GM12878 (cell line): ENCODE data around the gene SLC15A3. TPM values are rescaled to one million over a fixed set of nuclear protein-coding genes. Genes with fewer than 3 reads are reported as not detected.
A peak's percentile ranks its signal among the peaks of the same experiment; 100 is the strongest.

ENCODE experiments used
- ATAC-seq: fragments of 200-7000 bp; cut with Tn5 transposase; 3 replicates; pipeline ENCODE4 v1.9.1; 2020; ENCODE audit warnings: mild to moderate bottlenecking, moderate library complexity
- BruUV-seq: library from RNA; stranded (reverse); fragments of 400-500 nt; replicated peaks from 2 replicates; lab custom pipeline; 2021; lab: Mats Ljungman, UMichigan
- CTCF ChIA-PET: fragments of 300-600 bp; sonication (Branson Sonifier 250); formaldehyde crosslinking; extraction: SDS; loops from one replicate; lab custom pipeline; 2021; ENCODE audit warnings: inconsistent platforms; lab: Yijun Ruan, JAX
- POLR2A ChIA-PET: fragments of 350-600 bp; formaldehyde crosslinking; extraction: SDS; loops from one replicate; lab custom pipeline; 2021; ENCODE audit warnings: inconsistent platforms; lab: Charles Lee
- RAD21 ChIA-PET: fragments of 300-600 bp; sonication (Branson Sonifier 250); formaldehyde crosslinking; loops from one replicate; lab custom pipeline; 2023; ENCODE audit warnings: antibody characterized with exemption; ENCODE audit not compliant: unreplicated experiment; lab: Charles Lee
- SMC1A ChIA-PET: fragments of 300-600 bp; sonication (Branson Sonifier 250); formaldehyde crosslinking; loops from one replicate; lab custom pipeline; 2023; ENCODE audit not compliant: unreplicated experiment, uncharacterized antibody; lab: Charles Lee
- DNase-seq: peaks from one replicate; pipeline ENCODE4 v3.0.0-alpha.2; 2011; ENCODE audit warnings: low read depth, low spot score
- FAIRE-seq: peaks from 3 replicates; lab custom pipeline; 2011; peaks lifted over from hg19 to GRCh38; lab: Jason Lieb, UNC
- H2AFZ ChIP-seq: 2 replicates; pipeline ENCODE4 v1.6.0; 2011; ENCODE audit warnings: low read depth, low read length, control low read depth; ENCODE audit not compliant: control insufficient read depth
- H3K27ac ChIP-seq: 2 replicates; pipeline ENCODE4 v1.5.1; 2011; ENCODE audit warnings: control low read depth; ENCODE audit not compliant: control insufficient read depth, insufficient read depth
- H3K27me3 ChIP-seq, 2 experiments: replicated peaks in 1 of 2; 2 replicates each; pipeline versions ENCODE4 v1.6.0 to v1.6.1; 2011; ENCODE audit warnings: low read length in 1 of 2; ENCODE audit not compliant: control insufficient read depth in 2 of 2, insufficient read depth in 2 of 2
- H3K36me3 ChIP-seq, 2 experiments: 2 replicates each; pipeline ENCODE4 v1.5.1; 2011; ENCODE audit warnings: low read length in 1 of 2; ENCODE audit not compliant: control insufficient read depth in 2 of 2, insufficient read depth in 2 of 2
- H3K4me1 ChIP-seq: 2 replicates; pipeline ENCODE4 v1.6.1; 2011; ENCODE audit warnings: mild to moderate bottlenecking, low read length, moderate library complexity, mixed read lengths; ENCODE audit not compliant: control insufficient read depth, insufficient read depth
- H3K4me2 ChIP-seq: 2 replicates; pipeline ENCODE4 v1.6.0; 2011; ENCODE audit warnings: control low read depth; ENCODE audit not compliant: control insufficient read depth, insufficient read depth
- H3K4me3 ChIP-seq: fragments of 200-600 bp; sonication (generic); 2 replicates; pipeline ENCODE4 v1.5.1; 2016
- H3K79me2 ChIP-seq: 2 replicates; pipeline ENCODE4 v1.6.0; 2011; ENCODE audit warnings: low read length; ENCODE audit not compliant: control insufficient read depth, insufficient read depth
- H3K9ac ChIP-seq: 2 replicates; pipeline ENCODE4 v1.8.0; 2011; ENCODE audit warnings: low read length, control low read depth, mixed read lengths; ENCODE audit not compliant: control insufficient read depth, insufficient read depth
- H3K9me3 ChIP-seq: replicated peaks from 3 replicates; pipeline ENCODE4 v1.5.1; 2011; ENCODE audit warnings: mild to moderate bottlenecking, low read length; ENCODE audit not compliant: control insufficient read depth, insufficient read depth
- H4K20me1 ChIP-seq: 2 replicates; pipeline ENCODE4 v1.6.0; 2011; ENCODE audit not compliant: control insufficient read depth, insufficient read depth
- EGR1 ChIP-seq, 2 experiments: IDR thresholded peaks; 1 replicate in 1 of 2; 2 replicates in 1 of 2; pipeline ENCODE4 v1.6.1; 2011 to 2012; ENCODE audit warnings: low read depth in 2 of 2, low read length in 2 of 2, borderline replicate concordance in 1 of 2, mild to moderate bottlenecking in 1 of 2, moderate library complexity in 1 of 2
- KAT2A ChIP-seq: conservative IDR thresholded peaks from 2 replicates; pipeline ENCODE4 v1.6.1; 2011; ENCODE audit warnings: low read depth, low read length; ENCODE audit not compliant: control insufficient read depth
- POLR2AphosphoS2 ChIP-seq: IDR thresholded peaks from 2 replicates; pipeline ENCODE4 v1.6.1; 2011; ENCODE audit warnings: low read depth, mild to moderate bottlenecking, low read length, improper control_type of control experiment, moderate library complexity
- WRNIP1 ChIP-seq: IDR thresholded peaks from 2 replicates; pipeline ENCODE4 v1.6.1; 2011; ENCODE audit warnings: low read depth, low read length, improper control_type of control experiment, borderline replicate concordance
- WGBS: methylation state at CpG from one replicate; pipeline ENCODE4 v1.1.6; 2016; ENCODE audit warnings: low lambda C conversion rate; ENCODE audit not compliant: insufficient replicate concordance, insufficient coverage; ENCODE audit errors: missing lambda C conversion rate; 5-methylcytosine and 5-hydroxymethylcytosine counted together
- in situ Hi-C: fragments of 300-500 bp; cut with MboI; formaldehyde crosslinking; loops from 9 replicates; pipeline ENCODE4 v1.14.3; 2018; ENCODE audit warnings: mixed read lengths
- intact Hi-C: fragments of 100-400 bp; cut with micrococcal nuclease; formaldehyde crosslinking; loops from one replicate; pipeline ENCODE4 v1.14.2; 2022; ENCODE audit not compliant: unreplicated experiment
- polyA plus RNA-seq, 11 experiments: library from polyadenylated mRNA; depleted of rRNA in 4 of 11; unstranded in 6 of 11; stranded (reverse) in 5 of 11; fragments of >200 nt; fragmentation: Nextera tagmentation in 4 of 11; fragmentation: Illumina TruSeq in 1 of 11; extraction: Ambion mirVana in 4 of 11; extraction: Trizol in 1 of 11; gene quantifications; 1 replicate in 1 of 11; 2 replicates in 10 of 11; pipeline versions ENCODE4 v1.2.1 to v1.2.3, GENCODE V29; 2011 to 2016; ENCODE audit warnings: inconsistent platforms in 2 of 11, missing spikeins in 2 of 11, low read depth in 1 of 11
- total RNA-seq, 4 experiments: library from RNA; depleted of rRNA in 3 of 4; stranded (reverse); fragments of >200 nt in 3 of 4; fragmentation: Illumina TruSeq in 1 of 4; extraction: Trizol in 1 of 4; gene quantifications; 2 replicates each; pipeline versions ENCODE4 v1.2.1 to v1.2.3, GENCODE V29; 2013 to 2021

The SLC15A3 gene
- total and polyA plus RNA-seq, 10 of the 15 experiments (the other 5 are each of a cell fraction or from before 2014, with no cell fraction given), result 17.7 to 102 (median 55.8) TPM

DNA sequence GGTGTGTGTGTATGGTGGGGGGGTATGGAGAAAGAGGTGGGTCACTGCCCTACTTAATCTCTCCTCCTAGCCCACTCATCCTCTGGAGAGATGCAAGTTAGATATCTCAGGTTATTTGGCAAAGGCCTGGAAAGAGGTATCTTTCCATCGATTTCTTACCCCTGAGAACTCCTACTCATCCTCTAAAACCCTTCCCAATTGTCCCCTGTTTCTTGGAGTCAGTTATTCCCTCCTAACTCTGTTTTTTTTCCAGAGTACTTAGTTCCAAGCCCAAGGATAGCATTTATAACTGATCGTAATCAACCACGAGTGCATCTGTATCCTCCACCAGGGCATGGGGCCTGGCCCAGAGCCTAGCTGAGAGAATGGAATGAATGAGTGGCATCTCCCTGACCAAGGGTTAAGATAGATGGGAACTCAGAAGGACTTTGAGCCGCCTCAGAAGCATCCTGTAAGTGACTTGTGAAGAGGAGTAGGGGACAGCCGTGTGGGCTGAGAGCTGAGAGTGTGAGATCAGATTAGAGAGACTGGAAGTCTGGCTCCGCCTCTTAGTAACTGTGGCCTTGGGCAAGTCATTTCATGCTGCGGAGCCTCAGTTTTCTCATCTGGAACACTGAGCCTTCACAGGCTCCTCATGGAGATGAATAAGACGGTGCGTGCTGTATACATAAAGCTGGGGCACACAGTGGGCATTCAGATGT is 35.8 kb upstream of the SLC15A3 start:
- Histone ChIP-seq H3K9ac (no peak overlapping the region), H3K9me3 (no peaks in the 10 kb centered on the region), H3K4me1 (peaks cover 10% of the 10 kb centered on the region; the same call in 1 of the 2 replicates), H4K20me1 (no peaks in the 10 kb centered on the region), H3K27me3 (no peaks in the 10 kb centered on the region), H2AFZ (no peak overlapping the region), H3K79me2 (no peaks in the 10 kb centered on the region), H3K27ac (no peak overlapping the region), H3K4me3 (no peak overlapping the region), H3K36me3 (no peaks in the 10 kb centered on the region), H3K4me2 (no peak overlapping the region)
- POLR2A ChIA-PET, result interaction anchor here (2.0 kb wide), 1 partner anchor 54 kb away, joined by 5 read pairs; no protein-coding TSS in a partner anchor
- RAD21 ChIA-PET, result interaction anchor here (0.8 kb wide), 1 partner anchor 54 kb away, joined by 3 read pairs; no protein-coding TSS in a partner anchor
- SMC1A ChIA-PET, result no interaction called here
- intact Hi-C loops, result no loop called here
- ATAC-seq (no peak; the same call in 2 of the 3 replicates), FAIRE-seq (no peak), DNase-seq (no peak)
- 67% methylated on average over 8 of the region's 9 CpGs for WGBS
- no peak for TF ChIP-seq POLR2AphosphoS2
- CTCF ChIA-PET, result interaction anchor here (0.6 to 2.1 kb wide), 3 partner anchors 17 to 92 kb away, joined by 3 to 4 read pairs (median 3); no protein-coding TSS in a partner anchor
- in situ Hi-C loops, result no loop called here
- no TSS peak for BruUV-seq

DNA sequence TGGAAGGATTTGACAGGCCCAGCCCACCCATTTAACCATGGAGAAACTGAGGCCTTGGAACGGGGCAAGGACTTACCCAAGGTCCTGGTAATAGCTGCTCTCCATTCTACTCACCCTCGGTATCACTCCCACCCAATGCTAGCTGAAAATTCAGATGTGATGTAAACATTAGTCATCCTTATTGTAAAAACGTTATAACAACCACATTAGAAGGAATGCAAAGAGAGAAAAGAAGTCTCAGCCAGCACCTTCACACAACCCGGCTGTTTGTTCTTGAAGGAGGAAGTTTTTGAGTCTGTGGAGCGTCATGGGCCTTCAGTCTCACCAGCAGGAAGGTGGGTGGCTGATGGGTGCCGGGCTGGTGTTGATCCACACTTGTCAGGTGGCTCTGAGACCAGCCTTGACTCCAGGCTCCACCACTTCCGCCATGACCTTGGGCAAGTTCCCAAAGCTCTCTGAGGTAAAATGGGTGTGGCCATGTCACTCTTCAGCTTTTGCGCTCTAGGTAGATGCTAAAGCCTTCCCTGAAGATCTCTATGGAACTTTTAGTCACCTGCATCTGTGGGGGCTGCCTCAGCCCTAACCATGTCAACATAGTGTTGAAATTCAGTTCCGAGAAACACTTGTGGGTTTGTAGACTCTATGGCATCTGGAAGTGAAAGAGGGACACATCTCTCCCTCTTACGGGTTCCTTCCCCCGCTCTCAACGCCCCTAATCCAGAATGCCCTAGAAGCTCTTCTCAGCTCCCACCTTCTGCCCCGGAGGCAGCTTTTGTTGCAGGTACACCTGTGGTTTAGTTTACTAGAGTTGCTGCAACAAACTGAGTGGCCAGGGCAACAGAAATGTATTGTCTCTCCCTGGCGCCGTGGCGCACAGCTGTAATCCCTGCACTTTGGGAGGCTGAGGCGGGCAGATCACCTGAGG is 34.3 kb upstream of the SLC15A3 start:
- no peak for FAIRE-seq
- CTCF ChIA-PET, result interaction anchor here (1.3 to 2.1 kb wide), 2 partner anchors 17 to 143 kb away, joined by 3 to 4 read pairs; no protein-coding TSS in a partner anchor

More for the DNA sequence above, 34.3 kb upstream of the SLC15A3 start:
- Histone ChIP-seq H3K4me1 (peaks cover 10% of the 10 kb centered on the region; the same call in 1 of the 2 replicates), H3K36me3 (no peaks in the 10 kb centered on the region), H4K20me1 (no peaks in the 10 kb centered on the region), H3K9ac (no peak overlapping the region), H3K27me3 (no peaks in the 10 kb centered on the region), H3K27ac (no peak overlapping the region), H3K4me2 (no peak overlapping the region), H2AFZ (no peak overlapping the region), H3K9me3 (no peaks in the 10 kb centered on the region), H3K4me3 (no peak overlapping the region), H3K79me2 (no peaks in the 10 kb centered on the region)
- in situ Hi-C loops (no loop called here), intact Hi-C loops (no loop called here)
- ATAC-seq (no peak), DNase-seq (no peak)
- RAD21 ChIA-PET, result interaction anchor here (1.2 kb wide), 1 partner anchor 16 kb away, joined by 4 read pairs; no protein-coding TSS in a partner anchor
- TF ChIP-seq KAT2A (no peak), WRNIP1 (no peak), EGR1 (IDR thresholded peaks at IDR 0.05; ENCODE audit: borderline replicate concordance in 1 of 2, low read depth in 2 of 2, low read length in 2 of 2) (peak in 1 of 2 experiments; percentile 21; a peak in 1 of 3 replicates)
- no TSS peak for BruUV-seq
- SMC1A ChIA-PET, result interaction anchor here (0.7 to 1.9 kb wide), 3 partner anchors 9 to 33 kb away, joined by 3 to 6 read pairs (median 4); no protein-coding TSS in a partner anchor
- WGBS, result 63% methylated on average over 17 of the region's 17 CpGs
- POLR2A ChIA-PET, result no interaction called here
